A549 (cell line): ENCODE results near the gene PASK. TPM values are rescaled to one million over a fixed set of nuclear protein-coding genes. Genes with fewer than 3 reads are reported as not detected.

Experiments used
- ATAC-seq, 2 experiments: fragments of 200-7000 bp in 1 of 2; fragments of >200 bp in 1 of 2; cut with Nextera tagmentation in 1 of 2; cut with Tn5 transposase in 1 of 2; 3 replicates each; pipeline versions ENCODE4 v1.8.0 to v1.9.1; 2018 to 2020; ENCODE audit warnings: mild to moderate bottlenecking in 1 of 2, moderate library complexity in 1 of 2
- CTCF ChIA-PET: fragments of 300-600 bp; sonication (Branson Sonifier 250); formaldehyde crosslinking; extraction: SDS; loops from one replicate; lab custom pipeline; 2021; ENCODE audit warnings: antibody characterized with exemption, inconsistent platforms; lab: Yijun Ruan, JAX
- POLR2A ChIA-PET: fragments of 350-600 bp; formaldehyde crosslinking; extraction: SDS; loops from one replicate; lab custom pipeline; 2021; ENCODE audit warnings: antibody characterized with exemption, inconsistent platforms; lab: Yijun Ruan, JAX
- DNase-seq, 2 experiments: peaks; one replicate each; pipeline versions ENCODE4 v3.0.0 to v3.0.0-alpha.2; 2011 to 2016; ENCODE audit warnings: low read depth in 1 of 2, low spot score in 1 of 2
- FAIRE-seq: peaks from 2 replicates; lab custom pipeline; 2011; peaks lifted over from hg19 to GRCh38; lab: Jason Lieb, UNC
- H3K27ac ChIP-seq, 2 experiments: fragments of >200 bp; sonication (Bioruptor Twin); formaldehyde crosslinking; 3 replicates each; pipeline ENCODE4 v1.5.1; 2016 to 2017
- H3K4me1 ChIP-seq: fragments of >200 bp; sonication (Bioruptor Twin); formaldehyde crosslinking; 3 replicates; pipeline ENCODE4 v1.6.1; 2016
- H3K4me2 ChIP-seq: fragments of >200 bp; sonication (Bioruptor Twin); formaldehyde crosslinking; 3 replicates; pipeline ENCODE4 v1.6.1; 2016
- H3K4me3 ChIP-seq: fragments of >200 bp; sonication (Bioruptor Twin); formaldehyde crosslinking; 3 replicates; pipeline ENCODE4 v1.5.1; 2016
- H3K9me3 ChIP-seq: fragments of >200 bp; sonication (Bioruptor Twin); formaldehyde crosslinking; 3 replicates; pipeline ENCODE4 v1.6.1; 2016
- ATOH8 ChIP-seq: fragments of 250-450 bp; sonication (Bioruptor Pico); IDR thresholded peaks from 2 replicates; pipeline ENCODE4 v1.5.0; 2020; ENCODE audit warnings: low read depth, mild to moderate bottlenecking, moderate library complexity
- BHLHE40 ChIP-seq: IDR thresholded peaks from 2 replicates; pipeline ENCODE4 v1.6.1; 2012; ENCODE audit warnings: low read depth, low read length, inconsistent platforms
- CTCF ChIP-seq: fragments of >200 bp; sonication (Bioruptor Twin); formaldehyde crosslinking; IDR thresholded peaks from 3 replicates; pipeline ENCODE4 v1.5.1; 2016
- EHF ChIP-seq: fragments of 250-450 bp; sonication (Bioruptor Pico); IDR thresholded peaks from 2 replicates; pipeline ENCODE4 v1.5.0; 2020; ENCODE audit warnings: mild to moderate bottlenecking
- EHMT2 ChIP-seq: fragments of 200-600 bp; sonication (generic); IDR thresholded peaks from 2 replicates; pipeline ENCODE4 v1.6.1; 2016; ENCODE audit warnings: antibody characterized with exemption, low read depth, mild to moderate bottlenecking, moderate library complexity
- GATA3 ChIP-seq: IDR thresholded peaks from 2 replicates; pipeline ENCODE4 v1.6.1; 2012; ENCODE audit warnings: borderline replicate concordance
- HES2 ChIP-seq: fragments of >200 bp; sonication (Bioruptor Twin); formaldehyde crosslinking; IDR thresholded peaks from 2 replicates; pipeline ENCODE4 v1.6.1; 2016
- HMGXB4 ChIP-seq: fragments of 250-450 bp; sonication (Bioruptor Pico); IDR thresholded peaks from 2 replicates; pipeline ENCODE4 v1.5.0; 2021; ENCODE audit warnings: mild to moderate bottlenecking, moderate library complexity, borderline replicate concordance
- HOXB5 ChIP-seq: fragments of 250-450 bp; sonication (Bioruptor Pico); IDR thresholded peaks from 2 replicates; pipeline ENCODE4 v1.5.0; 2020; ENCODE audit warnings: mild to moderate bottlenecking, moderate library complexity
- JUN ChIP-seq, 2 experiments: fragments of >200 bp; sonication (Bioruptor Twin); formaldehyde crosslinking; IDR thresholded peaks; 2 replicates in 1 of 2; 3 replicates in 1 of 2; pipeline ENCODE4 v1.6.1; 2016 to 2017
- JUNB ChIP-seq: fragments of >200 bp; sonication (Bioruptor Twin); formaldehyde crosslinking; IDR thresholded peaks from 2 replicates; pipeline ENCODE4 v1.6.1; 2016
- KDM1A ChIP-seq: fragments of 200-600 bp; sonication (generic); IDR thresholded peaks from 2 replicates; pipeline ENCODE4 v1.6.1; 2016; ENCODE audit warnings: low read depth, mild to moderate bottlenecking
- MAFK ChIP-seq: fragments of 450-650 bp; IDR thresholded peaks from 2 replicates; pipeline ENCODE4 v1.6.1; 2014; ENCODE audit not compliant: partially characterized antibody
- MAX ChIP-seq: IDR thresholded peaks from 2 replicates; pipeline ENCODE4 v1.6.1; 2012
- NFE2L2 ChIP-seq: fragments of 150-350 bp; conservative IDR thresholded peaks from 2 replicates; pipeline ENCODE4 v1.6.1; 2014; ENCODE audit warnings: low read length
- NPAS2 ChIP-seq: fragments of 250-450 bp; sonication (Bioruptor Pico); IDR thresholded peaks from 2 replicates; pipeline ENCODE4 v1.8.0; 2022; ENCODE audit warnings: mild to moderate bottlenecking, moderate library complexity, borderline replicate concordance
- POLR2A ChIP-seq: IDR thresholded peaks from 2 replicates; pipeline ENCODE4 v1.6.1; 2012; ENCODE audit warnings: mild to moderate bottlenecking, low read length
- POLR2AphosphoS2 ChIP-seq: conservative IDR thresholded peaks from 2 replicates; pipeline ENCODE4 v1.6.1; 2012; ENCODE audit warnings: low read length, improper control_type of control experiment, inconsistent platforms
- RARB ChIP-seq: fragments of 250-450 bp; sonication (Bioruptor Pico); IDR thresholded peaks from 2 replicates; pipeline ENCODE4 v1.8.0; 2021; ENCODE audit warnings: mild to moderate bottlenecking, moderate library complexity
- RFX5 ChIP-seq: fragments of 450-650 bp; IDR thresholded peaks from 2 replicates; pipeline ENCODE4 v1.7.1; 2014; ENCODE audit warnings: antibody characterized with exemption, mild to moderate bottlenecking, moderate library complexity
- RNF2 ChIP-seq: fragments of 200-600 bp; sonication (generic); IDR thresholded peaks from 2 replicates; pipeline ENCODE4 v1.6.1; 2016; ENCODE audit warnings: low read depth, mild to moderate bottlenecking, antibody characterized with exemption, moderate library complexity, borderline replicate concordance
- SREBF2 ChIP-seq: fragments of 450-650 bp; IDR thresholded peaks from 2 replicates; pipeline ENCODE4 v1.6.1; 2014; ENCODE audit warnings: mild to moderate bottlenecking, moderate library complexity
- ZC3H11A ChIP-seq: fragments of 450-650 bp; IDR thresholded peaks from 2 replicates; pipeline ENCODE4 v1.6.1; 2014; ENCODE audit warnings: antibody characterized with exemption, mild to moderate bottlenecking
- ZNF302 ChIP-seq: fragments of 250-450 bp; sonication (Bioruptor Pico); IDR thresholded peaks from 2 replicates; pipeline ENCODE4 v1.9.0; 2021; ENCODE audit warnings: inconsistent platforms, mild to moderate bottlenecking, moderate library complexity
- ZSCAN20 ChIP-seq: fragments of 250-450 bp; sonication (Bioruptor Pico); IDR thresholded peaks from 2 replicates; pipeline ENCODE4 v1.8.0; 2022; ENCODE audit warnings: mild to moderate bottlenecking, moderate library complexity
- WGBS: methylation state at CpG from one replicate; pipeline ENCODE4 v1.1.6; 2017; ENCODE audit errors: missing lambda C conversion rate; 5-methylcytosine and 5-hydroxymethylcytosine counted together
- polyA plus RNA-seq, 4 experiments: library from polyadenylated mRNA; depleted of rRNA in 3 of 4; stranded (reverse); fragments of >200 nt; fragmentation: RNase III in 1 of 4; extraction: RNeasy Plus Mini Kit Qiagen cat#74134 plus additional on column Dnase treatment in 1 of 4; gene quantifications; 2 replicates in 3 of 4; 3 replicates in 1 of 4; pipeline ENCODE4 v1.2.3, GENCODE V29; 2011 to 2017
- TF ChIP-seq, protein P1 (sequence below): fragments of >200 bp; sonication (Bioruptor Twin); formaldehyde crosslinking; IDR thresholded peaks from 3 replicates; pipeline ENCODE4 v1.6.1; 2016
- TF ChIP-seq, protein P2 (sequence below): fragments of 450-650 bp; IDR thresholded peaks from 2 replicates; pipeline ENCODE4 v1.6.1; 2014; ENCODE audit warnings: antibody characterized with exemption

PASK gene
- polyA plus RNA-seq, 2 of the 4 experiments (the other 2 are of a cell fraction): 7.4 to 12.4 TPM

GRCh38 chr2:241187101-241187917 is 38.0 kb upstream of the PASK start:
- WGBS: 71% methylated on average over 9 of the region's 14 CpGs
- TF ChIP-seq BHLHE40: no peak
- no peak for TF ChIP-seq RARB (CRISPR knock-in tag)
- TF ChIP-seq CTCF: no peak
- no peak for TF ChIP-seq POLR2AphosphoS2
- TF ChIP-seq ZSCAN20: no peak
- TF ChIP-seq POLR2A: no peak
- TF ChIP-seq KDM1A: no peak
- TF ChIP-seq NPAS2 (CRISPR knock-in tag): no peak

DNA sequence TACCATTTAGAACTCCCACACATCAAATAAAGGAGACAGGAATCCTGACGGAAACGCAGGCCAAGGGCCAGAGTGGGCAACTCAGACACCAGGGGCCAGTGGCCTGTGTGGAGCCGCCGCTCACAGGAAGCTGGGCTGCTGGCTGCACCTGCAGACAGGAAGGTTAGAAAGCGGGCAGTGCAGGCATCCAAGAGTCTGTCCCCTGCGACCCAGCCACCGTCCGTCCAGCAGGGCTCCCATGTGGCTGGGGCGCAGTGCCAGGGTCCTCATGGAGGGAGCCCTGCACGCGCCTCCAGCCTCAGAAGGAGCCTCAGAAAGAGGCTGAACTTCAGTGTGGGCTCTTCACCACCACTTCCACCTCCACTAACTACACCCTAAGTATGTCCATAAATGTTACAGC is 36.7 kb upstream of the PASK start:
- Histone ChIP-seq H3K9me3 (no peaks in the 10 kb centered on the region), H3K4me3 (no peak overlapping the region), H3K27ac (no peak overlapping the region), H3K4me1 (peaks cover 6% of the 10 kb centered on the region; the same call in 1 of the 3 replicates), H3K4me2 (no peak overlapping the region)
- DNase-seq (no peak), FAIRE-seq (no peak), ATAC-seq (no peak)
- ChIA-PET CTCF (interaction anchor here (1.5 to 1.8 kb wide), 2 partner anchors 29 to 35 kb away, joined by 3 to 5 read pairs; no protein-coding TSS in a partner anchor), POLR2A (no interaction called here)
- TF ChIP-seq EHF (CRISPR knock-in tag): no peak
- no peak for TF ChIP-seq EHMT2
- no peak for TF ChIP-seq HMGXB4 (CRISPR knock-in tag)
- no peak for TF ChIP-seq JUN (IDR thresholded peaks at IDR 0.05)
- TF ChIP-seq ZNF302: no peak
- TF ChIP-seq RNF2: no peak
- TF ChIP-seq NFE2L2: no peak
- TF ChIP-seq, protein P1, sequence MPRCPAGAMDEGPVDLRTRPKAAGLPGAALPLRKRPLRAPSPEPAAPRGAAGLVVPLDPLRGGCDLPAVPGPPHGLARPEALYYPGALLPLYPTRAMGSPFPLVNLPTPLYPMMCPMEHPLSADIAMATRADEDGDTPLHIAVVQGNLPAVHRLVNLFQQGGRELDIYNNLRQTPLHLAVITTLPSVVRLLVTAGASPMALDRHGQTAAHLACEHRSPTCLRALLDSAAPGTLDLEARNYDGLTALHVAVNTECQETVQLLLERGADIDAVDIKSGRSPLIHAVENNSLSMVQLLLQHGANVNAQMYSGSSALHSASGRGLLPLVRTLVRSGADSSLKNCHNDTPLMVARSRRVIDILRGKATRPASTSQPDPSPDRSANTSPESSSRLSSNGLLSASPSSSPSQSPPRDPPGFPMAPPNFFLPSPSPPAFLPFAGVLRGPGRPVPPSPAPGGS: no peak
- TF ChIP-seq ZC3H11A: no peak
- no peak for TF ChIP-seq RFX5
- TF ChIP-seq GATA3: no peak
- TF ChIP-seq MAX: no peak
- no peak for TF ChIP-seq HOXB5
- no peak for TF ChIP-seq ATOH8 (CRISPR knock-in tag)
- no peak for TF ChIP-seq BHLHE40
- TF ChIP-seq MAFK: no peak
- TF ChIP-seq SREBF2: no peak
- no peak for TF ChIP-seq JUNB
- TF ChIP-seq, protein P2, sequence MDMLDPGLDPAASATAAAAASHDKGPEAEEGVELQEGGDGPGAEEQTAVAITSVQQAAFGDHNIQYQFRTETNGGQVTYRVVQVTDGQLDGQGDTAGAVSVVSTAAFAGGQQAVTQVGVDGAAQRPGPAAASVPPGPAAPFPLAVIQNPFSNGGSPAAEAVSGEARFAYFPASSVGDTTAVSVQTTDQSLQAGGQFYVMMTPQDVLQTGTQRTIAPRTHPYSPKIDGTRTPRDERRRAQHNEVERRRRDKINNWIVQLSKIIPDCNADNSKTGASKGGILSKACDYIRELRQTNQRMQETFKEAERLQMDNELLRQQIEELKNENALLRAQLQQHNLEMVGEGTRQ: no peak
- TF ChIP-seq HES2: no peak
- 84% methylated on average over 11 of the region's 11 CpGs for WGBS

More at GRCh38 chr2:241187101-241187917, 38.0 kb upstream of the PASK start:
- Histone ChIP-seq H3K27ac (no peak overlapping the region), H3K9me3 (no peaks in the 10 kb centered on the region), H3K4me2 (no peak overlapping the region), H3K4me1 (peaks cover 6% of the 10 kb centered on the region; the same call in 1 of the 3 replicates), H3K4me3 (no peak overlapping the region)
- FAIRE-seq: no peak
- CTCF ChIA-PET: no interaction called here
- ATAC-seq: no peak
- POLR2A ChIA-PET: no interaction called here
- no peak for DNase-seq
